Prostate gland (tissue), 2 donors: ENCODE data around the gene INPP5D. TPM values are rescaled to one million over a fixed set of nuclear protein-coding genes. Genes with fewer than 3 reads are reported as not detected.

ENCODE experiments used
- DNase-seq: peaks from one replicate; pipeline ENCODE4 v3.0.0-alpha.2; 2019; ENCODE audit warnings: low spot score
- H3K27ac ChIP-seq, 2 donors: fragments of 200-600 bp; sonication (generic); 2 replicates each; pipeline ENCODE4 v1.5.1; 2017 to 2019
- H3K27me3 ChIP-seq: fragments of 200-600 bp; sonication (generic); replicated peaks from 2 replicates; pipeline ENCODE4 v1.5.1; 2019; ENCODE audit not compliant: insufficient read depth
- H3K36me3 ChIP-seq, 2 donors: fragments of 200-600 bp; sonication (generic); 1 replicate in 1 of 2; 2 replicates in 1 of 2; pipeline versions ENCODE4 v1.5.1 to v1.8.1; 2017 to 2019
- H3K4me1 ChIP-seq: fragments of 200-600 bp; sonication (generic); replicated peaks from 2 replicates; pipeline ENCODE4 v1.5.1; 2019
- H3K4me3 ChIP-seq, 2 donors: fragments of 200-600 bp; sonication (generic); 2 replicates each; pipeline ENCODE4 v1.5.1; 2017 to 2019
- H3K9me3 ChIP-seq: fragments of 200-600 bp; sonication (generic); 2 replicates; pipeline ENCODE4 v1.5.1; 2017
- CTCF ChIP-seq, 4 experiments: fragments of 200-600 bp in 2 of 4; fragments of 450-650 bp in 2 of 4; sonication (generic) in 2 of 4; IDR thresholded peaks; 1 replicate in 3 of 4; 2 replicates in 1 of 4; pipeline ENCODE4 v1.5.1; 2016 to 2019; ENCODE audit warnings: antibody characterized with exemption in 4 of 4, mild to moderate bottlenecking in 2 of 4, moderate library complexity in 2 of 4
- POLR2A ChIP-seq: fragments of 450-650 bp; IDR thresholded peaks from one replicate; pipeline ENCODE4 v1.6.1; 2016; ENCODE audit warnings: antibody characterized with exemption, mild to moderate bottlenecking
- POLR2AphosphoS5 ChIP-seq: sonication (generic); formaldehyde crosslinking; IDR thresholded peaks from one replicate; pipeline ENCODE4 v1.6.1; 2017; ENCODE audit warnings: antibody characterized with exemption
- WGBS: methylation state at CpG from one replicate; pipeline ENCODE4 v1.1.5; 2018; 5-methylcytosine and 5-hydroxymethylcytosine counted together
- intact Hi-C: fragments of 100-400 bp; cut with DNase I; formaldehyde crosslinking; loops from one replicate; pipeline ENCODE4 v1.14.2; 2022
- total RNA-seq, 2 donors: library from RNA; depleted of rRNA; stranded (reverse); fragments of >200 nt; gene quantifications; one replicate each; pipeline ENCODE4 v1.1.0, GENCODE V29; 2016

INPP5D gene
- total RNA-seq, 2 donors from 2014 or later, result 11.4 to 18.8 TPM

DNA sequence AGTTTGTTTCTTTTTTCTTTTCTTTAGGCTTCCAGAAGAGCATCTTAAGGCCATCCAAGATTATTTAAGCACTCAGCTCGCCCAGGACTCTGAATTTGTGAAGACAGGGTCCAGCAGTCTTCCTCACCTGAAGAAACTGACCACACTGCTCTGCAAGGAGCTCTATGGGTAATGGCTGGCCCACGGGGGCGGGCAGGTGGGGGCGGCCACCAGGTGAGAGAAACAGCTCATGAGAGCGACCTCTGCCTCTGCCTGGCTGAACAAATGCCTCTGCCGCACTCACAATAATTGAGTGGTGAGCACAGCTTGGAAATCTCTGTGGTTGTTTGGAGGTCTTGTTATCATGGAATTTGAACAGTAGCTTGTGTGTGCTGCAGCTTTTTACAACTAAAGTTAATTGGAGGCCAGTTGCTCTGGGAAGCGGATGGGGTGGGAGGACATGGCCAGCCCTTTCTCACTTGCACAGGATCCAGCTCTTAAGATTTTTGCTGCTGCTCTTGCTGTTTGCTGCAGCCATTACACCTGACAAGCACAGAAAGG lies 70.4 kb downstream of the INPP5D start:
- intact Hi-C loops, result no loop called here

GRCh38 chr2:233131936-233132720 lies 72.0 kb downstream of the INPP5D start:
- Histone ChIP-seq H3K4me1 (no peaks in the 10 kb centered on the region), H3K9me3 (no peaks in the 10 kb centered on the region), H3K36me3 (no peaks in the 10 kb centered on the region), H3K27me3 (no peaks in the 10 kb centered on the region), H3K27ac (no peak overlapping the region), H3K4me3 (no peak overlapping the region)
- DNase-seq, result no peak
- no peak for TF ChIP-seq CTCF (IDR thresholded peaks at IDR 0.05)
- TF ChIP-seq POLR2A, result no peak
- no peak for TF ChIP-seq POLR2AphosphoS5
- WGBS, result 78% methylated on average over 9 of the region's 9 CpGs
- intact Hi-C loops, result no loop called here

More for the DNA sequence above, 70.4 kb downstream of the INPP5D start:
- no peaks in the 10 kb centered on the region for H3K9me3 ChIP-seq
- H3K27ac ChIP-seq, result no peak overlapping the region
- H3K4me1 ChIP-seq, result no peaks in the 10 kb centered on the region
- no peak for DNase-seq
- no peaks in the 10 kb centered on the region for H3K27me3 ChIP-seq
- no peaks in the 10 kb centered on the region for H3K36me3 ChIP-seq
- no peak overlapping the region for H3K4me3 ChIP-seq
- WGBS, result 50% methylated on average over 7 of the region's 7 CpGs
- TF ChIP-seq POLR2A (no peak), CTCF (IDR thresholded peaks at IDR 0.05) (no peak), POLR2AphosphoS5 (no peak)

DNA sequence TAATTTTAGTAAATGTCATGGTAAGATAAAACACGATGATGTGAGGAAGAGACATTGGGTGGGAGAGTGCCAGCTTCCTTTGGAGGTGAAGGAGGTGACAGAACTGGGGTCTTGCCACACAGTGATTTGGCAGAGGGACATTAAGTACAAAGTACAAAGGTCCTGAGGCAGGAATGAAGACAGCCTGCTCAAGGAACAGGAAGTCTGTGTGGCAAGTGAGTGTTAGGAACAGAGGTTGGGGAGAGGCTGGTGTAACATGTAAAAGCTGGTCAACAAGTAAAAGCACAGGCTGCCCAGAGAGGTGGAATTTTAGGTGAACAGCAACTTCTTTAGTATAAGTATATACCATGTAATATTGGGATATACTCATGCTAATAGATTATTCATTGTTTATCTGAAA lies 73.1 kb downstream of the INPP5D start:
- intact Hi-C loops, result no loop called here
- H3K27ac ChIP-seq, result no peak overlapping the region
- DNase-seq, result no peak
- no peaks in the 10 kb centered on the region for H3K9me3 ChIP-seq
- H3K27me3 ChIP-seq, result no peaks in the 10 kb centered on the region
- no peaks in the 10 kb centered on the region for H3K36me3 ChIP-seq
- H3K4me3 ChIP-seq, result no peak overlapping the region
- TF ChIP-seq CTCF (IDR thresholded peaks at IDR 0.05) (no peak), POLR2AphosphoS5 (no peak), POLR2A (no peak)
- whole genome bisulfite sequencing, result 42% methylated on average over 1 of the region's 1 CpG
- no peaks in the 10 kb centered on the region for H3K4me1 ChIP-seq

DNA sequence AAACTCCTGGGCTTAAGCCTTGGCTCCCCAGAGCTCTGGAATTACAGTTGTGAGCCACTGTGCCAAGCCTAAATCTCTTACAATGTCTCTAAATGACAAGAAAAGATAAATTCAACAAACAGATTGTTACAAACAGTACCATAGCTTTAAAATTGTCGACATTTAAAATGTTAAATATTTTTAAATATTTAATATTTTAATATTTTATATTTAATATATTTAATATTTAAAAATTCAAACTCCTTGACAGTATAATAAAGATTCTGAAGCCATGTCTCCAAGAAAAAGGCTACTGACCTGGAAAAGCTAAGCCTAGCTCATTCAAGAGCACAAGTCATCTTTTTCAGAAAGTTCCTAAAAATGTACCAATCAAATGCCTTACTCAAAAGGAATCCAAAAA lies 75.3 kb downstream of the INPP5D start:
- H3K4me1 ChIP-seq, result no peaks in the 10 kb centered on the region
- H3K36me3 ChIP-seq, result no peaks in the 10 kb centered on the region
- no peak overlapping the region for H3K27ac ChIP-seq
- WGBS, result 90% methylated on average over 1 of the region's 1 CpG
- no peak overlapping the region for H3K4me3 ChIP-seq
- intact Hi-C loops, result no loop called here
- no peaks in the 10 kb centered on the region for H3K27me3 ChIP-seq
- TF ChIP-seq POLR2AphosphoS5 (no peak), POLR2A (no peak), CTCF (IDR thresholded peaks at IDR 0.05) (no peak)
- H3K9me3 ChIP-seq, result no peaks in the 10 kb centered on the region
- no peak for DNase-seq

DNA sequence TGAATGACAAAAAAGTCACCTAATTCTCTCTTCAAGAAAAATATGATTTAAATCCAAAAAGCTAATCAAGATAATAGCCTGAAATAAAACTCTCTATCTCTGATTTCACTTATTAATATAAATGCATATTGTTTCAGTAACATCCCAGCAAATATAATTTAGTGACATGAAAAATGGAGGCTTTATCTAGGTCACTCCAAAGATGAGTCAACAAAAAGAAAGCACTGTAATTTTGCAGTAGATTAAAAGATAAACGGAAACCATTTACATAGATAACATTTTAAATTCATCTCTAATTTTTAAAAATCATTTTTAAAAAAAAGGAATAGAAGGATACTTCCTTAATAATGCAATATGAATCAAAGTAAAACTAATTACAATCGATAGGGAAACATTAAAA lies 76.9 kb downstream of the INPP5D start:
- H3K4me1 ChIP-seq, result no peaks in the 10 kb centered on the region
- no peaks in the 10 kb centered on the region for H3K9me3 ChIP-seq
- H3K4me3 ChIP-seq, result no peak overlapping the region
- 80% methylated on average over 2 of the region's 2 CpGs for WGBS
- no peaks in the 10 kb centered on the region for H3K27me3 ChIP-seq
- no peak for DNase-seq
- no peaks in the 10 kb centered on the region for H3K36me3 ChIP-seq
- intact Hi-C loops, result no loop called here
- H3K27ac ChIP-seq, result no peak overlapping the region
- TF ChIP-seq CTCF (IDR thresholded peaks at IDR 0.05), result no peak
- TF ChIP-seq POLR2AphosphoS5, result no peak
- no peak for TF ChIP-seq POLR2A
